Stimulated activated CD4-positive, alpha-beta T cell treated with anti-CD3 and anti-CD28 coated beads, Interleukin-15, amount 100 ng/mL, for 48 hours (primary cell): ENCODE results near the gene ZKSCAN1.
"Not testable (repeated sequence)": the region's sequence is repeated elsewhere in the genome, so short reads cannot be mapped to it uniquely, and the experiment has no call there.

ENCODE experiments used
- DNase-seq, 2 donors: peaks; one replicate each; pipeline ENCODE4 v3.0.0-alpha.2; 2020; ENCODE audit warnings: low read depth in 2 of 2

ZKSCAN1 gene

DNA sequence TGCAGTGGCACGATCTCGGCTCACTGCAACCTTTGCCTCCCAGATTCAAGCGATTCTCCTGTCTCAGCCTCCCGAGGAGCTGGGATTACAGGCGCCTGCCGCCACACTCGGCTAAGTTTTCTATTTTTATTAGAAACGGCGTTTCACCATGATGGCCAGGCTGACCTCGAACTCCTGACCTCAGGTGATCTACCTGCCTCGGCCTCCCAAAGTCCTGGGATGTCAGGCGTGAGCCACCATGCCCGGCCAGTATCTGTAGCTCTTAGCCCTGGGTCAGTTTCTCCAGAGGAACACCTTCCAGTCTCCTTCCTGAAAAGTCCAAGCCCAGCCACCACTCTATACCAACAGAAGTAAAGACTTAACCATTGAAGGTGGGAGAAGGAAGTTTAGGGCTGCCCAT is 15.2 kb upstream of the ZKSCAN1 start:
- no peak for DNase-seq

DNA sequence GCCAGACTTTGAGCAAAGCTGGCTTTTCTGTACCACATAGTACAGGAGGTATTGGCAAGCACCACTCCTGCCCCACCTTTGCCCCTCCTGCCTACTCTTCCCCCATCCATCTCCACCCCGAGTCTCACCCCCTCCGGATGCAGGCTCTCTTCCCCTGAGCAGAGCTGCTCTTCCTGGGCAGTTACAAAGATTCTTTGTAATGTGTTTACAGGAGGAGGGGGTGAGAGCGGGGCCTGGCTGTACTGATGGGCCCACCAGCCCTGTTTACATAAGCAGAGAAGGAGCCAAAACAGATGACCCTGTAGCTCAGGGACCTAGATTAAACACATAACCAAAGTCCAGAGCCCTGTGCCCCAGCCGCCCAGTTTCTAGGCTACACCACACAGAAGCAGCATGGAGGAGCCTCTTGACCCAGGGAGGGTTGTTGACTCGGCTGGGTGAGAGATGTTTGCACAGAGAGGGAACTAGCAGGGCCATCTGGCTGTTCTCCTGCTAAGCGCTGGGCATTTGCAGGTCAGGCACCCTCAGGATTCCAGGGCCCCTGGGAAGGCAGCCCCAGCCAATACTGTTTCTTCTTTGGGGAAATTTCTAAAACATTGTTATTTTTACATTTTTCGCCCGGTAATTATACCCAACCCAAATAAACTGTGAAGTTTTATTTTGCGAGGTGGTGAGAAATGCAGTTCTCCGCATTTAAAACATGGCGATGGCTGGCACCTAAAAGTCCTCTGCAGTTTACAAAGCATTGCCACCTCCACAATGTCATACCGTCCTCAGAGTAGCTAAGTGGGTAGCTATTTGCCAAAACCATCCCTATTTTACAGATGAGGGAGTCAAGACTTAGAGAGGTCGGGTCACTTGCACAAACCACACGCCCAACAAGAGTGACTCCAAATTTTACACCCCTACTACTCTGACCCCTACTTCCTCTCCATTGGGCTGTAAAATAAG is 11.4 kb upstream of the ZKSCAN1 start:
- no peak for DNase-seq

DNA sequence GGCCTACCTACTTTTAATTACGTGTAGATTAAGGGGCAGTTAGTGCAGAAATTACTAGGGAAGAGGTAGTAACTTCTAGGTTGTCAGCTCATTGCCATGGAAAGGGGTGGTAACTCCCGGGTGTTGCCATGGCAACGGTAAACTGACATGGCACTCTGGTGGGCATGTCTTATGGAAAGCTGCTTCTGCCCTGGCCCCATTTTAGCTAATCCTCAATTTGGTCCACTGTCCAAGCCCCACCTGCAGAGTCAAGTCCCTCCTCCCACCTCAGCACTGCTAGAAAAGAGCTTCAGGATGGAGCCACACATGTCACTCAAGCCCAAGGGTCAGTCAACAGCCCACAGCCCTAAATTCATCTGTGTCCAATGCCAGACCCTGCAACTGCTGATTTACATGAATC is 7.5 kb upstream of the ZKSCAN1 start:
- no peak for DNase-seq

DNA sequence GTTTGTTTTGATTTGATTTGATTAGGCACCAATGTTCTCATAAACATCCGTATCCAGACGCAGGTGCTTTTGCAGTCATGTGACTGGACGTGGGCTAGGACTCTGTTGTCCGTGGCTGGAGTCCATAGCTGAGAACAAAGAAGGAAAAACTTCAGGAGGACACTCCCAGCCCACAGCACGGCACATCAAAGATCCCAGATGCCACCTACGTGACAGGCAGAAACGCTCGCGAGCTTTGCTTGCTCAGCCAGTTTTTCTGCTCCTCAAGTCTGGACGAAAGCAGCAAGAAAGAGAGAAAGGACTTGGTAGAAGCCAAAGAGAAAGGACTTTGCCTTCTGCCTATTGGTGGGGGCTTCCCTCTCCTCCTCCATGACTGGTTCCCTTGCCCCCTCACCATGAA is 6.9 kb upstream of the ZKSCAN1 start:
- DNase-seq, result no peak

DNA sequence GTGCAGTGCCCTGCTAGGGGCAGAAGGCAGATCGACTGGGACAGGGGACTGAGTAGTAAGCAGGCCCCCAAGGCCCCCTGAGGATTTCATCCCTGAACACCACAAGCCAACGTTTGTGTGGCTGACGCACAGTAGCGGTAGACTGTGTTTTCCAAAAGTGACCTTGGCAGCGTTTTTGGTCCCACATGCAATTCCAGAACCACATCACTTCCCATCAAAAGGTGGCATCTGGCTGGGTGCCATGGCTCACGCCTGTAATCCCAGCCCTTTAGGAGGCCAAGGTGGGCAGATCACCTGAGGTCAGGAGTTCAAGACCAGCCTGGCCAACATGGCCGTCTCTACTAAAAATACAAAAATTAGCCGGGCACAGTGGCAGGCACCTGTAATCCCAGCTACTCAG is 5.4 kb upstream of the ZKSCAN1 start:
- not testable (repeated sequence) for DNase-seq

DNA sequence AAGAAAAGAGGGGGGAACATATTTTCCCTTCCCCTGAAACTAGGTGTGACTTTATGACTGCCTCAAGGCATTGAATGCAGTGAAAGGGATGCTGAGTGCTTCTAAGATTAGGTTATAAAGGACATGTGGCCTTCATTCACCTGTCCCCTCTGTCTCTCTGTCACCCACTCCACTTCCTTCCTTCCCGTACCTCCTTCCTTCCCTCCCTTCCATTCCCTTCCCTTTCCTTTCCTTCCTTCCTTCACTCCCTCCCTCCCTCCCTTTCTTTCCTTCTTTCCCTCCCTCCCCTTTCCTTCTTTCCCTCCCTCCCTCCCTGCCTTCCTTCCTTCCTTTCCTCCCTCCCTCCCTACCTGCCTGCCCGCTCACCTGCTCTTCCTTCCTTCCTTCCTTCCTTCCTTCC is 4.5 kb upstream of the ZKSCAN1 start:
- DNase-seq, result no peak

DNA sequence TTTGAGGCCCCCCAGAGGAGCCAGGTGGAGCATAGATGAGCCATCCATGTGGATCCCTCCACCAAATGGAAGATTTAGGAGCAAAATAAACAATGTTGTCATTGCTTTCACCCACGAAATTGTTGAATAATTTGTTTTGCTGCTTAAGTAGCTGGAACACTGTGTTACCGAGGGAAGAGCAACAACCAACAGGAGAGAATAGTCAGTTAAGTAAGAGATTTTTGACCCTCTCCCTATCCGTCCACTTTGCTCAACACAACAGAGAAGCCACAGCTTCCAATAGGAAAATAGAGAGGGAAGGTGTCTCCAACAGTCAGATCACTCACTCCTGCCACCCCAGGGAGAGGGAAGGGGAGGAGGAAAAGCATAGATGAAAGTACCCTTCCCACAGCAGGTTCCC is 3.9 kb upstream of the ZKSCAN1 start:
- no peak for DNase-seq

DNA sequence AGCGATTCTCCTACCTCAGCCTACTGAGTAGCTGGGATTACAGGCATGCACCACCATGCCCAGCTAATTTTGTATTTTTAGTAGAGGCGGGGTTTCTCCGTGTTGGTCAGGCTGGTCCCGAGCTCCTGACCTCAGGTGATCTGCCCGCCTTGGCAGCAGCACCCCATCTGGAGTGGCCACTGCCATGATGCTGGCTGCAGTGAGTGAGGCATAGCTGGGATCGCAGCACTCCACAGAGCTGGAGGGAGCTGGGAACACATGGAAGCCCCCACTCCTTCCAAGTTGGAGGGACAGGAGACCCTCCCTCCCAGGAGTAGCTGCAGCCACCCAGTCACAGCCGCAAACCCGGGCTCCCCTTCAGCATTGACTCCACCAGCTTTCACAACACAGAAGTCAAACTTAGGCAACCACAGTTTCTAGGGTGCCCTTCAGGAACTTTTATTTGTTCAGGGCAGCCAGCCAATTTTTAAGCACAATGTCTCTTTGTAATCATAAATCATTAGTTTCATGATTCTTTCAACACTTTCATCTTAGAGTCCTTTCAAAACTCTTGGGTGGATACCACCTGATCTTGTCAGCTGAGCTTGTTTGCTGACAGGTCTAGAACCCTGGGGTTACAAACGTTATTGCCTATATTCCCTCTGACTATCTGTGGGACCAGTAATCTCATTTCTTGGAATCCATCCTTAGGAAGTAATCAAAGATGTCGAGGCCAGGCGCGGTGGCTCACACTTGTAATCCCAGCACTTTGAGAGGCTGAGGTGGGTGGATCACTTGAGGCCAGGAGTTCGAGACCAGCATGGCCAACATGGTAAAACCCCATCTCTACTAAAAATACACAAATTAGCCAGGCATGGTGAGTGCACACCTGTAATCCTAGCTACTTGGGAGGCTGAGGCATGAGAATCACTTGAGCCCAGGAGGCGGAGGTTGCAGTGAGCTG is 2.7 kb upstream of the ZKSCAN1 start:
- not testable (repeated sequence) for DNase-seq

DNA sequence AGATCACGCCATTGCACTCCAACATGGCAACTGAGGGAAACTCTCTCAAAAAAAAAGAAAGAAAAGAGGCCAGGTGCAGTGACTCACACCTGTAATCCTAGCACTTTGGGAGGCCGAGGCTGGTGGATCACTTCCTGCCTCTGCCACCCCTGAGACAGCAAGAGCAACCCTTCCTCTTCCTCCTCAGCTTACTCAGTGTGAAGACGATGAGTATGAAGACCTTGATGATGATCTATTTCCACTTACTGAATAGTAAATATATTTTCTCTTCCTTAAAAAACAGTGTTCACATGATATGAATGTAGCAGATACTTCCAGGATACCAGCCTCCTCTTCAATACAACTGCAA is 2.1 kb upstream of the ZKSCAN1 start:
- DNase-seq, result peak; percentile 38 to 42

DNA sequence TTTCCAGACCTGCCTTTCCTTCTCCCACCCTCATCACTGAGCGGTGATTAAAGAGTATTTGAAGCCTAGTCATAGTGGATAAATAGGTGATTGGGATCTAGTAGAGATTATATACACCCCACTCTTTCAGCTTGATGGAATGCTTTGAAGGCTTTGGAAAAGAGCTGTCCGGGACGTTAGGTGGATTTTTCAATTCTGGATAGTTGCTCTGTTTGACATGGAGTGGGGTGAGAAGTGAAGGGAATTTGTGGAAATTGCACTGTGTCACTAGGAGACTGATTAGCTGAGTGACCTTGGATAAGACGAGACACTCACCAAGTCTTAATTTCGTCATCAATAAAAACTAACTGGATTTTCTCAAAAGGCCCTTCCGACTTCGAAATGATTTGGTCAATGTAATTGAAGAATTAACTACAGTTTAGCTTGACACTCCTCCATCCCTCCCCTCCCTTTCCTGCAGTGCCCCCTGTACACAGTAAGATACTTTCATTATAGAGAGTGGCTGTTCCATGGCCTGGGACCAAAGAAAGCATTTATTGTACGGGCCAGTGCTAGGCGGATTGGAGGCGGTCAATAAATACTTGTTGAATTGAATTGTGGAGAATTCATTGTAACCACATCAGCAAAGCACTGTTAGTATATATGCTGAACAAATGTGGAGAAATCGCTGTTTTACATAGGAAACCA is 962 bp downstream of the ZKSCAN1 start:
- no peak for DNase-seq

DNA sequence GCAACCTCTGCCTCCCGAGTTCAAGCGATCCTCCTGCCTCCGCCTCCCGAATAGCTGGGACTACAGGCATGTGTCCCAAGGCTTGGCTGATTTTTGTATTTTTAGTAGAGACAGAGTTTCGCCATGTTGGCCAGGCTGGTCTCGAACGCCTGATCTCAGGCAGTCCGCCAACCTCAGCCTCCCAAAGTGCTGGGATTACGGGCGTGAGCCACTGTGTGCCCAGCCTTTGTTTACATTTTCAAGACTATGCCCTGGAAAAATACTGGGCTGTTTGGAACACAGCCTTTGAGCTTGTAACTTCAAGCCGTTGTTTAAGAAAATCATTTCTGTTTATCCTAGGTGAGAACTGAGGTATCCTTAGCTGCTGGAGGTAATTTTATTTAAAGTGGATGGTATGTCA is 1.9 kb downstream of the ZKSCAN1 start:
- DNase-seq, result no peak

DNA sequence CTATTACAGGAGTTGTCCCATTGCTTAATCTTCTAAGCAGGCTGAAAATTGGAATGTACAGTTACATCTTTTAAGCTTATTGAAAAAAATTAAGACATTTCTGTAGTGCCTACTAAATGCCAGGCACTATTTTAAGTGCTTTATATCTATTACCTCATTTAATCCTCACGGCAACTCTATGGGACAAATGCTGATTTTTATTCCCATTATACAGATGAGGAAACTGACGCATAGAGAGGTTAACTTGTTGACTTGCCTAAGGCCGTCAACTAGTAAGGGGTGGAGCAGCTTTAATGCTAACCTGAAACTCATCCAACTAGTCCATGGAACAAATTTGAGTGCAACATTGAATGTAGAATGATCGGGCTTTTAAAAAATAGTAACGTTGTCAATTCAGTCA is 2.5 kb downstream of the ZKSCAN1 start:
- DNase-seq, result no peak

DNA sequence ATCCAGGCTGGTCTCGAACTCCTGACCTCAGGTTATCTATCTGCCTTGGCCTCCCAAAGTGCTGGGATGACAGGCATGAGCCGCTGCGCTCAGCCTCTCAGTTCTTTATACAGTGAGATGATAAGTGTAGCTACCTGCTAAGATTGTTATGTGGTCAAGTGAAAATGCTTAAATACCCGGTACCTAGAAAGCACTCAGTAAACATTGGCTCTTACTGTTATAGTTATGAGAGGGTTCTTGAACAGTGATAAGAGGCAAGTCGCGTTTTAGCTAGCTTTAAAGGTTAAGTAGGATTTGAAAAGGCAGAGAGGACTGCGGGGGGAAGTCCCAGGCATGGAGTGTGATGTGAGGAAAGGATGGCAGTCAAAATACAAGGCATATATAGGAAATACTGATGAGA is 4.5 kb downstream of the ZKSCAN1 start:
- DNase-seq, result no peak

DNA sequence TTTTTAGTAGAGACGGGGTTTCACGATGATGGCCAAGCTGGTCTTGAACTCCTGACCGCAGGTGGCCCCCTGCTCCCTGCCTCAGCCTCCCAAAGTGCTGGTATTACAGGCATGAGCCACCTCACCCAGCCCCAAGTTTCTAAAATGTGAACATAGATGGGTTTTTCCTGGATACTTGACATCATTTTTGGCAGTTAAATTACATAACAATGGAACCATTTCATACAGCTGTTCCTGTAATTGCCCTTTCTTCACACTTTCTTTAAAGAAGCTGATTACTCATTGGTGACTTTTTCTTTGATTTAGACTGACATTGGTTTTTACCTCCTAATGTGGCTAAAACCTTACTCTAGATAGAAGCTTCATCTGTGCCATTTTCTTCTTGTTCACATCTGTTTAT is 5.9 kb downstream of the ZKSCAN1 start:
- no peak for DNase-seq

DNA sequence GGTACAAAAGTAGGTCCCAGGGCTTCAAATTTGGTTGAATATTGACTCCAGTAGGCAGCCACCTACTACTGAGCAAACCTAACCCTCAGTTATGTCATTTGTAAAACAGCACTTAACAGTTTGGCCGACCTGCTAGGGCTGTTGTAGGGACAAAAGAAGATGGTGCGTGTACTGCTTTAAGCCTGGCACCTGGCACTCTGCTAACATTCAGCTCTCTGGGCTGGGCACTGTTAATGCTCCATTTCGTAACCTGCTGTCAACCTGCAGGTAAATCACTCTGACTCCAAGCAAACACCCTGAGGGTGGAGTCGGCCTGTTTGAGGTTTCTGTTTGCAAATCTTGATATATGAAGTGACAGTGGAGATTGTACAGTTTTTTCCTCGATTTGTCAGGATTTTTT is 7.2 kb downstream of the ZKSCAN1 start:
- DNase-seq, result no peak

DNA sequence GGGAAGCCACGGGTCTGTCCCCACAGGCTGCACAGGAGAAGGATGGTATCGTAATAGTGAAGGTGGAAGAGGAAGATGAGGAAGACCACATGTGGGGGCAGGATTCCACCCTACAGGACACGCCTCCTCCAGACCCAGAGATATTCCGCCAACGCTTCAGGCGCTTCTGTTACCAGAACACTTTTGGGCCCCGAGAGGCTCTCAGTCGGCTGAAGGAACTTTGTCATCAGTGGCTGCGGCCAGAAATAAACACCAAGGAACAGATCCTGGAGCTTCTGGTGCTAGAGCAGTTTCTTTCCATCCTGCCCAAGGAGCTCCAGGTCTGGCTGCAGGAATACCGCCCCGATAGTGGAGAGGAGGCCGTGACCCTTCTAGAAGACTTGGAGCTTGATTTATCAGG is 8.1 kb downstream of the ZKSCAN1 start:
- DNase-seq, result no peak

DNA sequence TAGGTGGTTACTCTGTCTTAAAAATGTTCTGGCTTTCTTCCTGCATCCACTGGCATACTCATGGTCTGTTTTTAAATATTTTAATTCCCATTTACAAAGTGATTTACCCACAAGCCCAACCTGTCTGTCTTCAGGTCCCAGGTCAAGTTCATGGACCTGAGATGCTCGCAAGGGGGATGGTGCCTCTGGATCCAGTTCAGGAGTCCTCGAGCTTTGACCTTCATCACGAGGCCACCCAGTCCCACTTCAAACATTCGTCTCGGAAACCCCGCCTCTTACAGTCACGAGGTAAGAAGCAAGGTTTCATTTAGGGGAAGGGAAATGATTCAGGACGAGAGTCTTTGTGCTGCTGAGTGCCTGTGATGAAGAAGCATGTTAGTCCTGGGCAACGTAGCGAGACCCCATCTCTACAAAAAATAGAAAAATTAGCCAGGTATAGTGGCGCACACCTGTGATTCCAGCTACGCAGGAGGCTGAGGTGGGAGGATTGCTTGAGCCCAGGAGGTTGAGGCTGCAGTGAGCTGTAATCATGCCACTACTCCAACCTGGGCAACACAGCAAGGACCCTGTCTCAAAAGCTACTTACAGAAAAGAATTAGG is 8.7 kb downstream of the ZKSCAN1 start:
- no peak for DNase-seq

DNA sequence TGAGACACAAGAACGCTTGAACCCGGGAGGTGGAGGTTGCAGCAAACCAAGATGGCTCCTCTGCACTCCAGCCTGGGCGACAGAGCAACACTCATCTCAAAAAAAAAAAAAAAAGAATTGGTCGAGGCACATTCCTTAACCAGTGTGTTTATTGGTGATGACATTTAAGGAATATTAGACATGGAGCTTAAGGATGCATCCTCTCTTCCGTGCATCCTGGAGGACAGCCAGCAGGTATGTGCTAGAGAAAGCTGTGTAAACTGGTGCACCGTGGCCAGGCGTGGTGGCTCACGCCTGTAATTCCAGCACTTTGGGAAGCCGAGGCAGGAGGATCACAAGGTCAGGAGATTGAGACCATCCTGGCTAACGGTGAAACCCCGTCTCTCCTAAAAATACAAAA is 11.8 kb downstream of the ZKSCAN1 start:
- no peak for DNase-seq

DNA sequence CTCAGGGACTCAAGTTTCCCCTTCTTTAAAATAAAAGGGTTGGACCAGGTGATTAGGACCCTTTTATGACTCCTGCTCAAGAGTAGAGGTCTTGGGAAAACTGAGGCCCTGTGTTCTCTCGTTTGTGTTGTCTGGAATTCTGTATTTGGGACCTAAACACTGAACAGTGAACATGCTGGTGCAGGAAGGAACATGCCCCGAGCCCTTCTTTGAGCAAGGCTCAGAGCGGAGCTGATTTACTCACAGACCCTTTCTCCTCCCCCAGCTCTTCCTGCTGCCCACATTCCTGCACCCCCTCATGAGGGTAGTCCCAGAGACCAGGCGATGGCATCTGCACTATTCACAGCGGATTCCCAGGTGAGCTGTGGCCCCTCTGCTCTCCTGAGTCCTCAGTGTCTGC is 14.2 kb downstream of the ZKSCAN1 start:
- DNase-seq, result no peak

DNA sequence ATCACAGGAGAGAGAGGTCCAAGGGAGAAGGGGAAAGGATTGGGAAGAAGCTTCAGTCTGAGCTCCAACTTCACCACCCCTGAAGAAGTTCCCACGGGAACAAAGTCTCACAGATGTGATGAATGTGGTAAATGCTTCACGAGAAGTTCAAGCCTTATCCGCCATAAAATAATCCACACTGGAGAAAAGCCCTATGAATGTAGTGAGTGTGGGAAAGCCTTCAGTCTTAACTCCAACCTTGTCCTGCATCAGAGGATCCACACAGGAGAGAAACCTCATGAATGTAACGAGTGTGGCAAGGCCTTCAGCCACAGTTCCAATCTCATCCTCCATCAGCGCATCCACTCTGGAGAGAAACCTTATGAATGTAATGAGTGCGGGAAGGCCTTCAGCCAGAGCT is 18.1 kb downstream of the ZKSCAN1 start:
- DNase-seq, result no peak

DNA sequence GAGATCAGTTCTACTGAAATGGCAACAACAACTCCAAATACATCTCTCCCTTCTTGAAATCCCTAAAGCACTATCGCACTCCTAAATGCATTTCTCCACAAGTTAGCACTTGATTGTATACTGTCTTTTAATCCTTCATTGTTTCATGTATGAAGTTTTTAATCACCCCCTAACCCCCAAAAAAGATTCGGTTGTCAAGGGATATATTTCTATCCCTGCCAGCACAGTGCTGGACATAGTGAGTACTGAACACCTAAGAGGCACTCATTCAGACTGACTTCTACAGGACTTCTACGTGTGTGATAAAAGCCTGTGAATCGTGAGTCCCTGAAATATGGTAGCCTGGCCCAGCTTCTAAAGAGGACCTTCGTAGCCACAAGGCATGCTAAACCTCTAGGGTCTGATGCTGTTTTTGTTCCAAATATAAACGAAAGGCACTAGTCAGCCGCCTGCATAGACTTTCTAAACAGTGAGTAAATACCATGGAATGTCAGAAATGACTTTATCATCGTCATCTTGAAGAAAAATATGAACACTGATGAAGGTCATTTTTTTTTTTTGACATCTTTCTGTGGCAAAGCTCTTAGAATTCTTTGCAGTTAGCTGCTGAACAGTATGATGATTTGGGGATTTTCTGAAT is 19.6 kb downstream of the ZKSCAN1 start:
- no peak for DNase-seq
